Neural progenitor cell (in vitro differentiated cells): Measurements from ENCODE around the gene GATA2.
A peak's percentile ranks its signal among the peaks of the same experiment; 100 is the strongest.

Experiments
- EZH2 ChIP-seq: fragments of 200-600 bp; sonication (generic); IDR thresholded peaks from 2 replicates; pipeline ENCODE4 v1.6.1; 2017; ENCODE audit warnings: antibody characterized with exemption, mild to moderate bottlenecking, moderate library complexity
- EZH2phosphoT487 ChIP-seq: fragments of 200-600 bp; sonication (generic); IDR thresholded peaks from 2 replicates; pipeline ENCODE4 v1.6.1; 2017; ENCODE audit warnings: antibody characterized with exemption
- TF ChIP-seq, protein P1 (sequence below): fragments of 200-600 bp; sonication (generic); IDR thresholded peaks from 2 replicates; pipeline ENCODE4 v1.5.1; 2017; ENCODE audit warnings: antibody characterized with exemption, mild to moderate bottlenecking

- TF ChIP-seq, protein P1, sequence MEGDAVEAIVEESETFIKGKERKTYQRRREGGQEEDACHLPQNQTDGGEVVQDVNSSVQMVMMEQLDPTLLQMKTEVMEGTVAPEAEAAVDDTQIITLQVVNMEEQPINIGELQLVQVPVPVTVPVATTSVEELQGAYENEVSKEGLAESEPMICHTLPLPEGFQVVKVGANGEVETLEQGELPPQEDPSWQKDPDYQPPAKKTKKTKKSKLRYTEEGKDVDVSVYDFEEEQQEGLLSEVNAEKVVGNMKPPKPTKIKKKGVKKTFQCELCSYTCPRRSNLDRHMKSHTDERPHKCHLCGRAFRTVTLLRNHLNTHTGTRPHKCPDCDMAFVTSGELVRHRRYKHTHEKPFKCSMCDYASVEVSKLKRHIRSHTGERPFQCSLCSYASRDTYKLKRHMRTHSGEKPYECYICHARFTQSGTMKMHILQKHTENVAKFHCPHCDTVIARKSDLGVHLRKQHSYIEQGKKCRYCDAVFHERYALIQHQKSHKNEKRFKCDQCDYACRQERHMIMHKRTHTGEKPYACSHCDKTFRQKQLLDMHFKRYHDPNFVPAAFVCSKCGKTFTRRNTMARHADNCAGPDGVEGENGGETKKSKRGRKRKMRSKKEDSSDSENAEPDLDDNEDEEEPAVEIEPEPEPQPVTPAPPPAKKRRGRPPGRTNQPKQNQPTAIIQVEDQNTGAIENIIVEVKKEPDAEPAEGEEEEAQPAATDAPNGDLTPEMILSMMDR, result no peak
- TF ChIP-seq EZH2phosphoT487, result peak; percentile 96
- TF ChIP-seq EZH2, result peak; percentile 96
Measured at GRCh38 chr3:128486681-128487537, 6.1 kb downstream of the GATA2 start.
